Panc1 (cell line): ENCODE measurements around the gene JADE1. TPM values are rescaled to one million over a fixed set of nuclear protein-coding genes. Genes with fewer than 3 reads are reported as not detected.

Source experiments
- ATAC-seq: fragments of 200-7000 bp; cut with Tn5 transposase; 2 replicates; pipeline ENCODE4 v1.9.1; 2020; ENCODE audit warnings: mild to moderate bottlenecking, moderate library complexity
- BruUV-seq: library from RNA; stranded (reverse); fragments of 400-500 nt; replicated peaks from 2 replicates; lab custom pipeline; 2021; lab: Mats Ljungman, UMichigan
- CTCF ChIA-PET: fragments of 300-600 bp; sonication (Branson Sonifier 250); formaldehyde crosslinking; loops from one replicate; lab custom pipeline; 2022; ENCODE audit warnings: antibody characterized with exemption; lab: Charles Lee
- POLR2A ChIA-PET: fragments of 300-600 bp; sonication (Branson Sonifier 250); formaldehyde crosslinking; loops from one replicate; lab custom pipeline; 2022; ENCODE audit warnings: antibody characterized with exemption; lab: Charles Lee
- DNase-seq: peaks from one replicate; pipeline ENCODE4 v3.0.0-alpha.2; 2010; ENCODE audit warnings: low read depth, low spot score
- H3K27ac ChIP-seq: 2 replicates; pipeline ENCODE4 v1.5.1; 2011; ENCODE audit warnings: mild to moderate bottlenecking, low read length, inconsistent platforms
- H3K27me3 ChIP-seq: fragments of 200-500 bp; sonication (Bioruptor generic); 2 replicates; pipeline ENCODE4 v1.6.0; 2014; ENCODE audit warnings: low read length, inconsistent platforms; ENCODE audit not compliant: control insufficient read depth, insufficient read depth
- H3K36me3 ChIP-seq: fragments of 200-500 bp; sonication (Bioruptor generic); 2 replicates; pipeline ENCODE4 v1.5.1; 2014; ENCODE audit warnings: inconsistent platforms, mild to moderate bottlenecking, low read length, moderate library complexity; ENCODE audit not compliant: control insufficient read depth, insufficient read depth
- H3K4me1 ChIP-seq: 2 replicates; pipeline ENCODE4 v1.5.1; 2011; ENCODE audit warnings: inconsistent platforms, mild to moderate bottlenecking, low read length, moderate library complexity; ENCODE audit not compliant: control insufficient read depth, insufficient read depth
- H3K4me3 ChIP-seq, 2 experiments: 2 replicates each; pipeline ENCODE4 v1.5.1; 2011 to 2012; ENCODE audit warnings: low read depth in 2 of 2, low read length in 2 of 2, mild to moderate bottlenecking in 2 of 2, inconsistent platforms in 1 of 2, moderate library complexity in 1 of 2
- H3K9me3 ChIP-seq: fragments of 200-500 bp; sonication (Bioruptor generic); 2 replicates; pipeline ENCODE4 v1.5.1; 2014; ENCODE audit warnings: low read depth, mild to moderate bottlenecking, inconsistent platforms, low read length, moderate library complexity; ENCODE audit not compliant: control insufficient read depth, insufficient read depth
- POLR2AphosphoS5 ChIP-seq: IDR thresholded peaks from 2 replicates; pipeline ENCODE4 v1.6.1; 2012; ENCODE audit warnings: mild to moderate bottlenecking, low read depth, low read length, moderate library complexity
- SIN3A ChIP-seq: IDR thresholded peaks from 2 replicates; pipeline ENCODE4 v1.6.1; 2012; ENCODE audit warnings: low read depth, mild to moderate bottlenecking, low read length, moderate library complexity, borderline replicate concordance; ENCODE audit not compliant: insufficient read depth
- TCF7L2 ChIP-seq: IDR thresholded peaks from 2 replicates; pipeline ENCODE4 v1.6.1; 2011; ENCODE audit warnings: mild to moderate bottlenecking, low read depth, low read length, inconsistent platforms
- in situ Hi-C: cut with HindIII; loops from 2 replicates; pipeline ENCODE4 v1.10.0; 2016; ENCODE audit warnings: low sequenced_read_pairs, low pct_unique_long_range_greater_than_20kb
- intact Hi-C: fragments of 100-400 bp; cut with micrococcal nuclease; formaldehyde crosslinking; loops from one replicate; pipeline ENCODE4 v1.10.0; 2022; ENCODE audit not compliant: unreplicated experiment
- total RNA-seq: library from RNA; stranded (reverse); gene quantifications from one replicate; pipeline ENCODE4 v1.2.1, GENCODE V29; 2021; ENCODE audit not compliant: unreplicated experiment
- TF ChIP-seq, protein P1 (sequence below), 2 experiments: IDR thresholded peaks; 2 replicates each; pipeline ENCODE4 v1.6.1; 2011 to 2012; ENCODE audit warnings: low read depth in 2 of 2, control low read depth in 1 of 2, low read length in 1 of 2, mild to moderate bottlenecking in 1 of 2, moderate library complexity in 1 of 2; ENCODE audit not compliant: insufficient read depth in 1 of 2
- TF ChIP-seq, protein P2 (sequence below): fragments of 450-650 bp; IDR thresholded peaks from 2 replicates; pipeline ENCODE4 v1.5.1; 2017; ENCODE audit warnings: mild to moderate bottlenecking

Gene JADE1
- total RNA-seq, 1 experiment from 2014 or later = 23.4 TPM

DNA sequence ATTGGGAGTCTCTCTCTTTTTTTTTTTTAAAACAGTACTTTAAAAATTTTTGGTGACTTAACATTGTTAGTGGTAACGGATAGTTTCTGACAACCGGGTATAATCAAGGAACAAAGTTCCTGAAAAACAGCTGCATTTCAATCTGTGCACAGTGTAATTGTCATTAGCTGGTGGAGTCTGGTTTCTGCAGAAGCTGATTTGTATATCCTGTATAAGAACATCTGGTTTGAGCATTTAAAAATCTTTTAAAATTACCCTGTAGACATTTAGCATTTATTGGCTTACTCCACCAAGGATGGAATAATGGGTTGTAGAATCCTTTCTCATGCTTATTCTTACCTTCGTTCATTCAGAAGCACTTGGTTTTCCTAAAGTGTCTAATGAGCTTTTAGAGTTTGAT is 11.2 kb downstream of the JADE1 start:
- POLR2A ChIA-PET = interaction anchor here (0.7 kb wide), 1 partner anchor 14 kb away, joined by 4 read pairs; no protein-coding TSS in a partner anchor
- TF ChIP-seq TCF7L2 (no peak), SIN3A (no peak), POLR2AphosphoS5 (no peak)
- TF ChIP-seq, protein P1, sequence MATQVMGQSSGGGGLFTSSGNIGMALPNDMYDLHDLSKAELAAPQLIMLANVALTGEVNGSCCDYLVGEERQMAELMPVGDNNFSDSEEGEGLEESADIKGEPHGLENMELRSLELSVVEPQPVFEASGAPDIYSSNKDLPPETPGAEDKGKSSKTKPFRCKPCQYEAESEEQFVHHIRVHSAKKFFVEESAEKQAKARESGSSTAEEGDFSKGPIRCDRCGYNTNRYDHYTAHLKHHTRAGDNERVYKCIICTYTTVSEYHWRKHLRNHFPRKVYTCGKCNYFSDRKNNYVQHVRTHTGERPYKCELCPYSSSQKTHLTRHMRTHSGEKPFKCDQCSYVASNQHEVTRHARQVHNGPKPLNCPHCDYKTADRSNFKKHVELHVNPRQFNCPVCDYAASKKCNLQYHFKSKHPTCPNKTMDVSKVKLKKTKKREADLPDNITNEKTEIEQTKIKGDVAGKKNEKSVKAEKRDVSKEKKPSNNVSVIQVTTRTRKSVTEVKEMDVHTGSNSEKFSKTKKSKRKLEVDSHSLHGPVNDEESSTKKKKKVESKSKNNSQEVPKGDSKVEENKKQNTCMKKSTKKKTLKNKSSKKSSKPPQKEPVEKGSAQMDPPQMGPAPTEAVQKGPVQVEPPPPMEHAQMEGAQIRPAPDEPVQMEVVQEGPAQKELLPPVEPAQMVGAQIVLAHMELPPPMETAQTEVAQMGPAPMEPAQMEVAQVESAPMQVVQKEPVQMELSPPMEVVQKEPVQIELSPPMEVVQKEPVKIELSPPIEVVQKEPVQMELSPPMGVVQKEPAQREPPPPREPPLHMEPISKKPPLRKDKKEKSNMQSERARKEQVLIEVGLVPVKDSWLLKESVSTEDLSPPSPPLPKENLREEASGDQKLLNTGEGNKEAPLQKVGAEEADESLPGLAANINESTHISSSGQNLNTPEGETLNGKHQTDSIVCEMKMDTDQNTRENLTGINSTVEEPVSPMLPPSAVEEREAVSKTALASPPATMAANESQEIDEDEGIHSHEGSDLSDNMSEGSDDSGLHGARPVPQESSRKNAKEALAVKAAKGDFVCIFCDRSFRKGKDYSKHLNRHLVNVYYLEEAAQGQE (IDR thresholded peaks at IDR 0.05; ENCODE audit: insufficient read depth in 1 of 2, low read depth in 2 of 2, low read length in 1 of 2) = no peak
- TF ChIP-seq, protein P2, sequence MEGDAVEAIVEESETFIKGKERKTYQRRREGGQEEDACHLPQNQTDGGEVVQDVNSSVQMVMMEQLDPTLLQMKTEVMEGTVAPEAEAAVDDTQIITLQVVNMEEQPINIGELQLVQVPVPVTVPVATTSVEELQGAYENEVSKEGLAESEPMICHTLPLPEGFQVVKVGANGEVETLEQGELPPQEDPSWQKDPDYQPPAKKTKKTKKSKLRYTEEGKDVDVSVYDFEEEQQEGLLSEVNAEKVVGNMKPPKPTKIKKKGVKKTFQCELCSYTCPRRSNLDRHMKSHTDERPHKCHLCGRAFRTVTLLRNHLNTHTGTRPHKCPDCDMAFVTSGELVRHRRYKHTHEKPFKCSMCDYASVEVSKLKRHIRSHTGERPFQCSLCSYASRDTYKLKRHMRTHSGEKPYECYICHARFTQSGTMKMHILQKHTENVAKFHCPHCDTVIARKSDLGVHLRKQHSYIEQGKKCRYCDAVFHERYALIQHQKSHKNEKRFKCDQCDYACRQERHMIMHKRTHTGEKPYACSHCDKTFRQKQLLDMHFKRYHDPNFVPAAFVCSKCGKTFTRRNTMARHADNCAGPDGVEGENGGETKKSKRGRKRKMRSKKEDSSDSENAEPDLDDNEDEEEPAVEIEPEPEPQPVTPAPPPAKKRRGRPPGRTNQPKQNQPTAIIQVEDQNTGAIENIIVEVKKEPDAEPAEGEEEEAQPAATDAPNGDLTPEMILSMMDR = no peak
- BruUV-seq = no TSS peak
- peaks cover 12% of the 10 kb centered on the region; the same call in 1 of the 2 replicates for H3K4me1 ChIP-seq
- H3K27me3 ChIP-seq = no peaks in the 10 kb centered on the region
- CTCF ChIA-PET = interaction anchor here (0.6 kb wide), 1 partner anchor 463 kb away, joined by 12 read pairs; no protein-coding TSS in a partner anchor
- no peak overlapping the region for H3K27ac ChIP-seq
- H3K4me3 ChIP-seq = no peak overlapping the region
- intact Hi-C loops = no loop called here
- H3K36me3 ChIP-seq = no peaks in the 10 kb centered on the region
- DNase-seq (no peak), ATAC-seq (no peak)
- H3K9me3 ChIP-seq = no peaks in the 10 kb centered on the region
- in situ Hi-C loops = no loop called here

DNA sequence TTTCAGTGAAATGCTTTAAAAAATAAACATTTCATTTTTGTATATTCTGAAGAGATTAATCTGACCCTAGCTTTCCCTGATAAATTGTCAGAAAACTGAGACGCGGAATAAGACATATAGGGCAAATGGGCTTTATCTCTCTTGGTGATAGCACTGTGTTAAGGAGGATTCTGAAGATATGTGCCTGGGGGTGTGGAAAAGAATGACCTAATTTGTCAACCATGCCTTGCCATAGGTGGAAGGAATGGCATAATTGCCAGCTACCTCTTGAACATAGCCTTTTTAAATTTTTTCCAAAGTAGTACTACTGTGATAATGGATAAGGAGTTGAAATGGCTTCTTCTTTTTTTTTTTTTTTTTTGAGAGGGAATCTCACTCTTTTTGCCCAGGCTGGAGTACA is 11.7 kb downstream of the JADE1 start:
- Histone ChIP-seq H3K4me1 (peaks cover 12% of the 10 kb centered on the region; the same call in 1 of the 2 replicates), H3K36me3 (no peaks in the 10 kb centered on the region), H3K27ac (no peak overlapping the region), H3K4me3 (no peak overlapping the region), H3K27me3 (no peaks in the 10 kb centered on the region), H3K9me3 (no peaks in the 10 kb centered on the region)
- DNase-seq (no peak), ATAC-seq (no peak)
- no TSS peak for BruUV-seq
- intact Hi-C loops = no loop called here
- TF ChIP-seq, protein P1 (IDR thresholded peaks at IDR 0.05; ENCODE audit: insufficient read depth in 1 of 2, low read depth in 2 of 2, low read length in 1 of 2) = no peak
- TF ChIP-seq POLR2AphosphoS5 (no peak), TCF7L2 (no peak), SIN3A (no peak)
- TF ChIP-seq, protein P2 = no peak
- in situ Hi-C loops = no loop called here
- ChIA-PET POLR2A (interaction anchor here (0.7 kb wide), 1 partner anchor 14 kb away, joined by 4 read pairs; no protein-coding TSS in a partner anchor), CTCF (interaction anchor here (0.6 kb wide), 1 partner anchor 464 kb away, joined by 12 read pairs; no protein-coding TSS in a partner anchor)
